Mesendoderm (in vitro differentiated cells): ENCODE data around the gene ARHGAP26.
A peak's percentile ranks its signal among the peaks of the same experiment; 100 is the strongest.

Experiments used
- DNase-seq: peaks from one replicate; pipeline ENCODE4 v3.0.0; 2013
- H2AK5ac ChIP-seq: 2 replicates; pipeline ENCODE4 v1.6.1; 2013; ENCODE audit warnings: low read length, inconsistent platforms
- H2BK120ac ChIP-seq: 2 replicates; pipeline ENCODE4 v1.6.1; 2013; ENCODE audit warnings: low read depth, mild to moderate bottlenecking, low read length, moderate library complexity, mixed read lengths
- H2BK15ac ChIP-seq: replicated peaks from 2 replicates; pipeline ENCODE4 v1.6.1; 2013; ENCODE audit warnings: low read depth, mild to moderate bottlenecking, moderate library complexity
- H2BK5ac ChIP-seq: 2 replicates; pipeline ENCODE4 v1.6.1; 2013; ENCODE audit warnings: low read length, inconsistent platforms
- H3K18ac ChIP-seq: 2 replicates; pipeline ENCODE4 v1.6.1; 2013; ENCODE audit warnings: mild to moderate bottlenecking, low read length, mixed read lengths
- H3K23ac ChIP-seq: one replicate; pipeline ENCODE4 v1.6.1; 2013; ENCODE audit warnings: low read length
- H3K27ac ChIP-seq: 2 replicates; pipeline ENCODE4 v1.5.1; 2013; ENCODE audit warnings: low read depth, mild to moderate bottlenecking, inconsistent platforms, low read length, moderate library complexity
- H3K27me3 ChIP-seq: 2 replicates; pipeline ENCODE4 v1.6.1; 2013; ENCODE audit warnings: low read length, control low read depth, mild to moderate bottlenecking, inconsistent platforms; ENCODE audit not compliant: insufficient read depth, poor library complexity
- H3K36me3 ChIP-seq: 2 replicates; pipeline ENCODE4 v1.6.1; 2013; ENCODE audit warnings: low read length, inconsistent platforms; ENCODE audit not compliant: control insufficient read depth, insufficient read depth
- H3K4ac ChIP-seq: one replicate; pipeline ENCODE4 v1.6.1; 2013; ENCODE audit warnings: low read depth, mild to moderate bottlenecking, low read length, moderate library complexity
- H3K4me1 ChIP-seq: 2 replicates; pipeline ENCODE4 v1.6.1; 2013; ENCODE audit warnings: low read depth, low read length, inconsistent platforms; ENCODE audit not compliant: control insufficient read depth
- H3K4me2 ChIP-seq: 2 replicates; pipeline ENCODE4 v1.6.1; 2013; ENCODE audit warnings: low read length
- H3K4me3 ChIP-seq: 2 replicates; pipeline ENCODE4 v1.5.1; 2013; ENCODE audit warnings: mild to moderate bottlenecking, low read length
- H3K56ac ChIP-seq: one replicate; pipeline ENCODE4 v1.6.1; 2013; ENCODE audit warnings: low read length
- H3K79me1 ChIP-seq: 2 replicates; pipeline ENCODE4 v1.6.1; 2013; ENCODE audit warnings: low read length, inconsistent platforms
- H3K79me2 ChIP-seq: 2 replicates; pipeline ENCODE4 v1.6.1; 2013; ENCODE audit warnings: mild to moderate bottlenecking, low read length; ENCODE audit not compliant: control insufficient read depth, insufficient read depth
- H3K9ac ChIP-seq: 2 replicates; pipeline ENCODE4 v1.6.1; 2013; ENCODE audit warnings: low read length, inconsistent platforms
- H4K5ac ChIP-seq: one replicate; pipeline ENCODE4 v1.6.1; 2013; ENCODE audit warnings: low read length
- H4K8ac ChIP-seq: one replicate; pipeline ENCODE4 v1.6.1; 2013; ENCODE audit warnings: low read depth, mild to moderate bottlenecking, control low read depth, low read length, moderate library complexity
- WGBS: extraction: QIAGEN DNeasy Blood & Tissue Kit; methylation state at CpG from one replicate; pipeline ENCODE4 v1.1.7; 2013; ENCODE audit warnings: low lambda C conversion rate, missing lambda C conversion rate; ENCODE audit not compliant: insufficient coverage; ENCODE audit errors: extremely low coverage; 5-methylcytosine and 5-hydroxymethylcytosine counted together

ARHGAP26 gene

DNA sequence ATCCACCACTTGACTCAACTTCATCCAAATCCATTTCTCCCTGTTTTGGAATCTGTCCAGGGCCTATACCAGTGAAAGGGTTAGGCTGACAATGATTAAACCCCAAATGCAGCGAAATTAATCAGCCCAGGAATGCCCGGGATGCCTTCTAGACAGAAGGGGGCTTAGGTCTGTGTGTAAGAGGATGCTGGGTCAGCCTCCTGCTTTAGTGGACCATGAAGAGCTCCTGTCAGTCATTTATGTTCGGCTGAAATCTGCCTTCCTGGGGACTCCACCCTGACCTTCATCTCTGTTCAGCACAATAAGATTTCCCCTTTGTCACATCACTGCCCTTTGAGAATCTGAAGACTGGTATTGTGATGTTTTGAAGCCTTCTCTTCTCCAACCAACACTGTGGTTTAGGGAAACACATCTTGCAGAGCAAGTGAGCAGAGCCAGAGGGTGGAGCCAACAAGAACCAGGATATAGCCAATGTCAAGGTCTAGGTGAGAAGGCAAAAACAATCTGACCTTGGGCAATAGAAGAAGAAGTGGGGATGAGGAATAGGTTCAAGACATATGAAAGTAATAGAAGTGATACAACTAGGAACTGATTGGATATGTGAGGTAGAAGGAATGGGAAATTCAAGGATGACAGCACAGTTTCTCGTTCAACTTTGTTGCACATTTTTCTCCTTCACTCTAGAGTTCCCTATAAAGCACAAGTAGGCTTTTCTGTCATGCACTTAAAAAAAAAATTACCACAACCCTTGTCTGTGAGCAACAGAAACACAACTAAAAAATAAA, 234.4 kb downstream of the ARHGAP26 start:
- Histone ChIP-seq H2BK15ac (no peak overlapping the region), H3K79me1 (no peaks in the 10 kb centered on the region), H2BK120ac (no peak overlapping the region), H3K4ac (no peak overlapping the region), H3K4me2 (no peak overlapping the region), H4K5ac (no peak overlapping the region), H3K27me3 (no peaks in the 10 kb centered on the region), H3K4me1 (peaks cover 6% of the 10 kb centered on the region), H3K23ac (no peak overlapping the region), H3K56ac (no peak overlapping the region), H3K36me3 (no peaks in the 10 kb centered on the region), H3K79me2 (no peaks in the 10 kb centered on the region), H4K8ac (no peak overlapping the region), H3K9ac (no peak overlapping the region), H2BK5ac (no peak overlapping the region), H3K27ac (no peak overlapping the region), H3K4me3 (no peak overlapping the region), H3K18ac (no peak overlapping the region), H2AK5ac (peak overlapping the region; percentile 56)
- WGBS: no CpG with 5 or more reads among the region's 4 CpGs
- no peak for DNase-seq

GRCh38 chr5:143006501-143006900, 236.3 kb downstream of the ARHGAP26 start:
- Histone ChIP-seq H2BK15ac (no peak overlapping the region), H3K79me1 (no peaks in the 10 kb centered on the region), H3K18ac (no peak overlapping the region), H3K9ac (no peak overlapping the region), H3K4me2 (no peak overlapping the region), H3K79me2 (no peaks in the 10 kb centered on the region), H3K23ac (no peak overlapping the region), H2BK120ac (no peak overlapping the region), H2BK5ac (no peak overlapping the region), H4K8ac (no peak overlapping the region), H3K36me3 (no peaks in the 10 kb centered on the region), H3K27me3 (no peaks in the 10 kb centered on the region), H4K5ac (no peak overlapping the region), H3K4ac (no peak overlapping the region), H3K27ac (no peak overlapping the region), H3K4me3 (no peak overlapping the region), H3K4me1 (peaks cover 6% of the 10 kb centered on the region), H2AK5ac (no peak overlapping the region), H3K56ac (no peak overlapping the region)
- no peak for DNase-seq

- no peak overlapping the region for H2AK5ac ChIP-seq
- no peak overlapping the region for H3K18ac ChIP-seq
- no peaks in the 10 kb centered on the region for H3K79me2 ChIP-seq
- H3K27ac ChIP-seq: no peak overlapping the region
- no peak overlapping the region for H3K56ac ChIP-seq
- no peak overlapping the region for H3K4me3 ChIP-seq
- H2BK15ac ChIP-seq: no peak overlapping the region
- H3K4me2 ChIP-seq: no peak overlapping the region
- H3K79me1 ChIP-seq: no peaks in the 10 kb centered on the region
- no peak overlapping the region for H2BK5ac ChIP-seq
- no peaks in the 10 kb centered on the region for H3K36me3 ChIP-seq
- H3K23ac ChIP-seq: peak overlapping the region; percentile 51
- H3K4ac ChIP-seq: no peak overlapping the region
- WGBS: no CpG with 5 or more reads among the region's 2 CpGs
- no peak for DNase-seq
- H3K27me3 ChIP-seq: no peaks in the 10 kb centered on the region
- no peak overlapping the region for H4K5ac ChIP-seq
- no peak overlapping the region for H3K9ac ChIP-seq
- H3K4me1 ChIP-seq: no peaks in the 10 kb centered on the region
- H2BK120ac ChIP-seq: no peak overlapping the region
- no peak overlapping the region for H4K8ac ChIP-seq
Observed at GRCh38 chr5:143008032-143008431, 237.9 kb downstream of the ARHGAP26 start.

- no peak overlapping the region for H2AK5ac ChIP-seq
- H3K9ac ChIP-seq: no peak overlapping the region
- no peak overlapping the region for H4K5ac ChIP-seq
- H3K79me2 ChIP-seq: no peaks in the 10 kb centered on the region
- H3K23ac ChIP-seq: no peak overlapping the region
- H3K27ac ChIP-seq: no peak overlapping the region
- no peak overlapping the region for H3K4me3 ChIP-seq
- no peaks in the 10 kb centered on the region for H3K27me3 ChIP-seq
- no peaks in the 10 kb centered on the region for H3K4me1 ChIP-seq
- no peak overlapping the region for H3K56ac ChIP-seq
- DNase-seq: no peak
- H2BK15ac ChIP-seq: no peak overlapping the region
- H3K4me2 ChIP-seq: no peak overlapping the region
- no peak overlapping the region for H3K4ac ChIP-seq
- no peak overlapping the region for H2BK120ac ChIP-seq
- H3K36me3 ChIP-seq: no peaks in the 10 kb centered on the region
- no peak overlapping the region for H4K8ac ChIP-seq
- H2BK5ac ChIP-seq: no peak overlapping the region
- no CpG with 5 or more reads among the region's 10 CpGs for WGBS
- no peaks in the 10 kb centered on the region for H3K79me1 ChIP-seq
- H3K18ac ChIP-seq: no peak overlapping the region
Observed at GRCh38 chr5:143008809-143009521, 238.8 kb downstream of the ARHGAP26 start.

DNA sequence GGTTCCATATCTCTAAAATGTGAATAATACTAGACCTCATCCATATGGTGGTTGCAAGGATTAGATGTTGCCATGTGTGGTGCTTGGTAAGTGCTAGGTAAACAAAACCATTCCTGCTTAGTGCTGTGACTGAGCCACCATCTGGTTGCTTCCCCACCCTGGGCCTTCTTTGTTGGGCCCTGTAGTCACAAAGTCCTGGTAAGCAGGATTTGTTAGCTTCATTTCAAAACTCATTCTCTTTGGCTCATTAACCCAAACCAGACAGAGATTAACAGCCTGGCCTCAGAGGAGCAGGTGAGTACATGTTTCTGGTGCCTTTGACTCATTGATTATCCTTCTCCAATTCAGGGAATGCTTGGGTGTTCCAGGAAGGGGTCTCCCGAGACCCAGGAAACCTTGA, 240.2 kb downstream of the ARHGAP26 start:
- no peaks in the 10 kb centered on the region for H3K27me3 ChIP-seq
- no peak overlapping the region for H2BK5ac ChIP-seq
- H3K4me1 ChIP-seq: peaks cover 4% of the 10 kb centered on the region
- DNase-seq: no peak
- H2AK5ac ChIP-seq: no peak overlapping the region
- H2BK15ac ChIP-seq: no peak overlapping the region
- no peak overlapping the region for H3K4me3 ChIP-seq
- no CpG with 5 or more reads among the region's 1 CpG for WGBS
- no peaks in the 10 kb centered on the region for H3K79me2 ChIP-seq
- H3K56ac ChIP-seq: no peak overlapping the region
- H3K27ac ChIP-seq: no peak overlapping the region
- no peaks in the 10 kb centered on the region for H3K79me1 ChIP-seq
- H3K9ac ChIP-seq: no peak overlapping the region
- no peak overlapping the region for H4K5ac ChIP-seq
- no peak overlapping the region for H2BK120ac ChIP-seq
- no peak overlapping the region for H3K4ac ChIP-seq
- no peak overlapping the region for H3K23ac ChIP-seq
- H3K36me3 ChIP-seq: no peaks in the 10 kb centered on the region
- H3K4me2 ChIP-seq: no peak overlapping the region
- no peak overlapping the region for H4K8ac ChIP-seq
- no peak overlapping the region for H3K18ac ChIP-seq
